A673 (cell line): ENCODE data around the gene XIRP2. TPM values are rescaled to one million over a fixed set of nuclear protein-coding genes. Genes with fewer than 3 reads are reported as not detected.

Experiments
- BruUV-seq: library from RNA; stranded (reverse); fragments of 400-500 nt; replicated peaks from 2 replicates; lab custom pipeline; 2021; lab: Mats Ljungman, UMichigan
- CTCF ChIA-PET: fragments of 300-600 bp; sonication (Branson Sonifier 250); formaldehyde crosslinking; loops from one replicate; lab custom pipeline; 2022; ENCODE audit warnings: antibody characterized with exemption; lab: Charles Lee
- POLR2A ChIA-PET: fragments of 300-600 bp; sonication (Branson Sonifier 250); formaldehyde crosslinking; loops from one replicate; lab custom pipeline; 2022; ENCODE audit warnings: antibody characterized with exemption; ENCODE audit not compliant: low non-redundant PET; lab: Charles Lee
- DNase-seq: peaks from one replicate; pipeline ENCODE4 v3.0.0-alpha.2; 2015; ENCODE audit warnings: low spot score
- H3K27ac ChIP-seq: fragments of 200-600 bp; sonication (generic); 2 replicates; pipeline ENCODE4 v1.5.1; 2016; ENCODE audit warnings: mixed run types, low read depth, mild to moderate bottlenecking, mixed read lengths, antibody characterized with exemption, low read length; ENCODE audit not compliant: poor library complexity, severe bottlenecking
- H3K27me3 ChIP-seq: fragments of 200-600 bp; sonication (generic); replicated peaks from 2 replicates; pipeline ENCODE4 v1.6.1; 2017; ENCODE audit warnings: mixed run types, low read depth, mild to moderate bottlenecking, mixed read lengths, antibody characterized with exemption, low read length; ENCODE audit not compliant: insufficient read depth, poor library complexity
- H3K36me3 ChIP-seq: fragments of 200-600 bp; sonication (generic); 2 replicates; pipeline ENCODE4 v1.6.1; 2016; ENCODE audit warnings: mixed run types, mild to moderate bottlenecking, mixed read lengths, antibody characterized with exemption, low read length; ENCODE audit not compliant: insufficient read depth, poor library complexity, severe bottlenecking
- H3K4me1 ChIP-seq: fragments of 200-600 bp; sonication (generic); 2 replicates; pipeline ENCODE4 v1.6.1; 2017; ENCODE audit warnings: mixed run types, mild to moderate bottlenecking, mixed read lengths, antibody characterized with exemption, low read length; ENCODE audit not compliant: insufficient read depth, poor library complexity, severe bottlenecking
- H3K4me3 ChIP-seq: fragments of 200-600 bp; sonication (generic); 2 replicates; pipeline ENCODE4 v1.5.1; 2016; ENCODE audit warnings: low read depth, mixed run types, mild to moderate bottlenecking, mixed read lengths, low read length; ENCODE audit not compliant: poor library complexity, severe bottlenecking
- H3K9me3 ChIP-seq: fragments of 200-600 bp; sonication (generic); 2 replicates; pipeline ENCODE4 v1.6.1; 2016; ENCODE audit warnings: mixed run types, low read depth, mild to moderate bottlenecking, mixed read lengths, antibody characterized with exemption, low read length; ENCODE audit not compliant: poor library complexity, severe bottlenecking
- CTCF ChIP-seq: fragments of 300-800, 200-600 bp; sonication (generic); conservative IDR thresholded peaks from 2 replicates; pipeline ENCODE4 v1.5.1; 2017; ENCODE audit warnings: low read depth, mild to moderate bottlenecking, antibody characterized with exemption, low read length, moderate library complexity, mixed read lengths
- EZH2 ChIP-seq: fragments of 200-600 bp; sonication (generic); IDR thresholded peaks from 2 replicates; pipeline ENCODE4 v1.6.1; 2017; ENCODE audit warnings: borderline replicate concordance, low read depth, mild to moderate bottlenecking, mixed read lengths, antibody characterized with exemption, low read length; ENCODE audit not compliant: poor library complexity, severe bottlenecking
- intact Hi-C: fragments of 100-400 bp; cut with micrococcal nuclease; formaldehyde crosslinking; loops from one replicate; pipeline ENCODE4 v1.10.0; 2022; ENCODE audit not compliant: unreplicated experiment
- total RNA-seq: library from RNA; stranded (reverse); gene quantifications from 2 replicates; pipeline ENCODE4 v1.2.3, GENCODE V29; 2021

Gene XIRP2
- total RNA-seq, 1 experiment from 2014 or later, result 0.04 TPM

DNA sequence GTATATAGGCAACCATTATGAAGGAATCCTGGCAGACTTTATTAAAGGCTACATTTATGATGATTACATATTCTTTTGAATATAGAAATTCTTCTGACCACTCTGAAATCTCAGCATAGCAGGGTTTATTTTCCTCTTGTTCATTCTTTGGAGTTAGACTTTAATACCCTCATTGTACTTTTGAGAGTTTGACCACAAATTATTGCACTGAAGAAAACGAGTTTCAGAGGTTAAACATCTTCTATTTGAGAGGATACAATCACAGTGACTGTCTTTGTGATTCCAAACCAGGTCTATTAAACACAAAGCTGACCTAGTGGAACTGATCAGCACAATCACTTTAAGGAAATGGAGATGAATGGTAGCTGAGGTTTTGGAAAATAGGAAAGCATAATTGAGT is 71.3 kb downstream of the XIRP2 start:
- ChIA-PET POLR2A (interaction anchor here (0.6 kb wide), 1 partner anchor 1195 kb away, joined by 7 read pairs; no protein-coding TSS in a partner anchor), CTCF (no interaction called here)
- no TSS peak for BruUV-seq
- no peak for DNase-seq
- Histone ChIP-seq H3K9me3 (no peaks in the 10 kb centered on the region), H3K27me3 (no peaks in the 10 kb centered on the region), H3K4me3 (no peak overlapping the region), H3K36me3 (no peaks in the 10 kb centered on the region), H3K4me1 (peaks cover 64% of the 10 kb centered on the region), H3K27ac (peak overlapping the region; percentile 87)
- intact Hi-C loops, result no loop called here
- TF ChIP-seq CTCF, result no peak
- no peak for TF ChIP-seq EZH2

- ChIA-PET POLR2A (no interaction called here), CTCF (no interaction called here)
- H3K27me3 ChIP-seq, result no peaks in the 10 kb centered on the region
- no TSS peak for BruUV-seq
- H3K27ac ChIP-seq, result peak overlapping the region; percentile 87
- no peaks in the 10 kb centered on the region for H3K9me3 ChIP-seq
- H3K36me3 ChIP-seq, result no peaks in the 10 kb centered on the region
- H3K4me3 ChIP-seq, result no peak overlapping the region
- DNase-seq, result peak; percentile 62
- TF ChIP-seq CTCF, result no peak
- no peak for TF ChIP-seq EZH2
- intact Hi-C loops, result no loop called here
- H3K4me1 ChIP-seq, result peaks cover 64% of the 10 kb centered on the region
Observed at GRCh38 chr2:166960702-166961270, 72.5 kb downstream of the XIRP2 start.

- ChIA-PET CTCF (no interaction called here), POLR2A (interaction anchor here (0.5 kb wide), 1 partner anchor 44 kb away, joined by 3 read pairs; no protein-coding TSS in a partner anchor)
- Histone ChIP-seq H3K9me3 (no peaks in the 10 kb centered on the region), H3K27ac (no peak overlapping the region), H3K36me3 (no peaks in the 10 kb centered on the region), H3K27me3 (no peaks in the 10 kb centered on the region), H3K4me1 (peaks cover 58% of the 10 kb centered on the region), H3K4me3 (no peak overlapping the region)
- DNase-seq, result no peak
- no TSS peak for BruUV-seq
- intact Hi-C loops, result no loop called here
- no peak for TF ChIP-seq CTCF
- TF ChIP-seq EZH2, result no peak
Observed at GRCh38 chr2:166961933-166962332, 73.7 kb downstream of the XIRP2 start.
